HG03354 (cell line): ENCODE results near the gene WDR5.

Experiments used
- ATAC-seq: cut with Tn5 transposase; IDR thresholded peaks from one replicate; pipeline ENCODE4 v1.9.1; 2021; ENCODE audit warnings: mild to moderate bottlenecking; ENCODE audit not compliant: unreplicated experiment, poor library complexity, severe bottlenecking

Gene WDR5

GRCh38 chr9:134196911-134197310 lies 61.0 kb downstream of the WDR5 start:
- ATAC-seq: no peak

- ATAC-seq: no peak
Measured at GRCh38 chr9:134198791-134199190, 62.9 kb downstream of the WDR5 start.

GRCh38 chr9:134200730-134201129 lies 64.8 kb downstream of the WDR5 start:
- no peak for ATAC-seq

GRCh38 chr9:134203224-134203623 lies 67.3 kb downstream of the WDR5 start:
- ATAC-seq: no peak

- ATAC-seq: no peak
Measured at GRCh38 chr9:134204041-134204440, 68.2 kb downstream of the WDR5 start.

GRCh38 chr9:134204991-134205578 lies 69.2 kb downstream of the WDR5 start:
- ATAC-seq: no peak

GRCh38 chr9:134205672-134206310 lies 69.9 kb downstream of the WDR5 start:
- ATAC-seq: no peak

GRCh38 chr9:134206311-134207300 lies 70.7 kb downstream of the WDR5 start:
- ATAC-seq: no peak

- no peak for ATAC-seq
Measured at GRCh38 chr9:134208310-134208841, 72.5 kb downstream of the WDR5 start.

- ATAC-seq: no peak
Measured at GRCh38 chr9:134208981-134209725, 73.3 kb downstream of the WDR5 start.
